GM12892 (cell line): ENCODE results near the gene ZNFX1.

Experiments
- DNase-seq: peaks from one replicate; pipeline ENCODE4 v3.0.0; 2011; ENCODE audit not compliant: insufficient read length
- FAIRE-seq: peaks from 2 replicates; lab custom pipeline; 2011; peaks lifted over from hg19 to GRCh38; lab: Jason Lieb, UNC
- POLR2A ChIP-seq: IDR thresholded peaks from 2 replicates; pipeline ENCODE4 v1.6.1; 2011; ENCODE audit warnings: low read depth, low read length, control low read depth
- POLR2AphosphoS5 ChIP-seq: IDR thresholded peaks from 2 replicates; pipeline ENCODE4 v1.6.1; 2011; ENCODE audit warnings: low read depth, low read length, control low read depth
- TAF1 ChIP-seq: IDR thresholded peaks from 2 replicates; pipeline ENCODE4 v1.6.1; 2011; ENCODE audit warnings: low read depth, mild to moderate bottlenecking, control low read depth, low read length, borderline replicate concordance

Gene ZNFX1

DNA sequence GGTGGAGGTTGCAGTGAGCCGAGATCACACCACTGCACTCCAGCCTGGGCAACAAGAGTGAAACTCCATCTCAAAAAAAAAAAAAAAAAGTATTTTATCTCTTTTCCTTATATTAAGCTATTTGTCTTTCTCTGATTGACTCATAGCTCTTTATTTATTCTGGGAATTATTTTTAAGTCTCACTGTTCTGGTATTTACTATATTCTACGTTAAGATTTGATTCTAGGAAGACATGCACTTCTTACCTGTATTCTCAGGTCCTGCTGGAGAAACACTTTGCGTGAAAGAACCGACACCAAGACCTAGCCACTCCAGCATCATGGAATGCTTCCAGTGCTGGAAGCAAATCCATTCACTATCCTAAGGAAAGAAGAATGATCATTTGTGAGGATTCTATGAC lies 17.6 kb downstream of the ZNFX1 start:
- DNase-seq = no peak
- no peak for TF ChIP-seq TAF1
- no peak for FAIRE-seq

DNA sequence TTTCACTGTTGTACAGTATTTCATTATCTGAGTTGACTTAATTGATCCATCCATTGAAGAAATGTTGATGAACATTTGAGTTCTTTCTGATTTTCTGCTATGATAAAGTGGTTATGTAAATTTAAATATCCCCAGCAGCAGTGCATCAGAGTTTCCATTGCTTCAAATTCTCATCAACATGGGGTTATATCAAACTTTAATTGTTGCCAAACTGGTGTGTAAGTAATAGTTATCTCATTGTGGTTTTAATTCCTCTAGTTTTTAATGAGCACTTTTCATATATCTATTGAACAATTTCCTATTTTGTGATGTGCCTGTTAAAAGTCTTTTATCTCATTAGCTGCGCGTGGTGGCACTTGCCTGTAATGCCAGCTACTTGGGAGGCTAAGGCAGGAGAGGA lies 18.1 kb downstream of the ZNFX1 start:
- FAIRE-seq (no peak), DNase-seq (no peak)
- TF ChIP-seq POLR2AphosphoS5 (no peak), TAF1 (no peak), POLR2A (no peak)

DNA sequence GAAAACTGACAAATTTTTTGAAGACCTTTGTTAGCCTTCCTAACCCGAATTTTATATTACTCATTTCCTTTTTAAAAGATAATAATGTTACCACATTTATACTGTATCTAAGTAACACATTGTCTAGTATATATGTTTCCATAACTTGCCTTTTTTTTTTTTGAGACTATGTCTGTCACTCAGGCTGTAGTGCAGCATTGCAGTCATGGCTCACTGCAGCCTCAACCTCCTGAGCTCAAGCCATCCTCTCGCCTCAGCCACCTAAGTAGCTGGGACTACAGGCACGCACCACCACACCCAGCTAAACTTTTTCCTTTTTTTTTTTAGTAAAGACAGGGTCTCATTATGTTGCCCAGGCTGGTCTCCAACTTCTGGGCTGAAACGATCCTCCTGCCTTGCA lies 18.6 kb downstream of the ZNFX1 start:
- no peak for FAIRE-seq
- no peak for DNase-seq
- TF ChIP-seq TAF1 (no peak), POLR2A (no peak), POLR2AphosphoS5 (no peak)

GRCh38 chr20:49256261-49256660 lies 21.6 kb downstream of the ZNFX1 start:
- DNase-seq (no peak), FAIRE-seq (no peak)
- TF ChIP-seq POLR2AphosphoS5 (no peak), TAF1 (no peak), POLR2A (no peak; the same call in 1 of the 2 replicates)

GRCh38 chr20:49252556-49253350 lies 25.1 kb downstream of the ZNFX1 start:
- DNase-seq = no peak
- FAIRE-seq = no peak
- no peak for TF ChIP-seq TAF1

- no peak for TF ChIP-seq POLR2A
- DNase-seq (no peak), FAIRE-seq (no peak)
Measured at GRCh38 chr20:49248879-49249665, 28.8 kb downstream of the ZNFX1 start.

GRCh38 chr20:49248301-49248700 lies 29.6 kb downstream of the ZNFX1 start:
- DNase-seq (no peak), FAIRE-seq (no peak)
- TF ChIP-seq POLR2A (no peak), POLR2AphosphoS5 (peak; percentile 71)

- TF ChIP-seq TAF1 (no peak), POLR2A (no peak), POLR2AphosphoS5 (no peak)
- DNase-seq = no peak
- FAIRE-seq = no peak
Measured at GRCh38 chr20:49247792-49248191, 30.1 kb downstream of the ZNFX1 start.

DNA sequence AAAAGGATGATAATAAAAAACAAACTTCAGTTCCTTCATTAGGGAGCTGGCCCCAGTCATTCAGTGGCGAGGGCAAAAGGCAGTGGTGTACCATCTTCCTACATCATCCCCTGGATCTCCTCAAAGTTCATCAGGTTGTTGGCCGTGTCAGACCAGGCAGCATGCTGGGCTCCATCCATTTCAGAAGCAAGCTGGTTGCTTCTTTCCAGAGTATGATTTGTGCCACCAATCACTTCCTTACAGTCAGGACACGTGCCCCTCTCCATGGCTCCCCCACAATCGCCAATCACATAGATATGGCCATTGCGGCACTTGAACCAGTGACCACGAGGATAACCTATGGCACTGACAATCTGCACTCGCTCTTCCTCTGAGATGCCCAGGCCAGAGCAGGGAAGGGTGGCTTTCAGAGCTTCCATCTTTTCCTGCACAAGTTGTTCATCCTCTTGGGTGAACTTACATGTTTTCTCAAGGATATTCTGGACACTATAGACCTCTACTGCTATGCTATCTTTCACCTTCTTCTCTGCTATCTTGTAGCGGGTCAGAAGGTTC lies 30.6 kb downstream of the ZNFX1 start:
- DNase-seq (no peak), FAIRE-seq (no peak)
- no peak for TF ChIP-seq TAF1
- TF ChIP-seq POLR2A = peak; percentile 49
- TF ChIP-seq POLR2AphosphoS5 = peak; percentile 30; the same call in 1 of the 2 replicates

GRCh38 chr20:49245921-49246740 lies 31.7 kb downstream of the ZNFX1 start:
- TF ChIP-seq TAF1 (no peak), POLR2AphosphoS5 (peak; percentile 87), POLR2A (peak; percentile 78)
- DNase-seq (peak; percentile 39), FAIRE-seq (no peak)

- TF ChIP-seq POLR2A = no peak
- TF ChIP-seq TAF1 = no peak
- no peak for TF ChIP-seq POLR2AphosphoS5
- DNase-seq (no peak), FAIRE-seq (no peak)
Measured at GRCh38 chr20:49237531-49237930, 40.3 kb downstream of the ZNFX1 start.
